ENCODE results near the gene CCDC27. TPM values are rescaled to one million over a fixed set of nuclear protein-coding genes. Genes with fewer than 3 reads are reported as not detected.

The CCDC27 gene
- total RNA-seq, 1 donor from 2014 or later = not detected

GRCh38 chr1:3814771-3815561 is 62.7 kb downstream of the CCDC27 start:
- H3K36me3 Mint-ChIP-seq (ENCODE audit: insufficient read depth) = peaks cover 7% of the 10 kb centered on the region
- H3K4me3 Mint-ChIP-seq (ENCODE audit: low read depth) = no peak overlapping the region
- no peak for TF ChIP-seq CTCF (IDR thresholded peaks at IDR 0.05; ENCODE audit: unreplicated experiment)
- no peak overlapping the region for H3K27ac Mint-ChIP-seq
- no peaks in the 10 kb centered on the region for H3K27me3 Mint-ChIP-seq
- DNase-seq (ENCODE audit: low spot score, unreplicated experiment) = no peak
- H3K9me3 Mint-ChIP-seq (ENCODE audit: low read depth) = no peaks in the 10 kb centered on the region
- no peaks in the 10 kb centered on the region for H3K4me1 Mint-ChIP-seq (ENCODE audit: low read depth)

DNA sequence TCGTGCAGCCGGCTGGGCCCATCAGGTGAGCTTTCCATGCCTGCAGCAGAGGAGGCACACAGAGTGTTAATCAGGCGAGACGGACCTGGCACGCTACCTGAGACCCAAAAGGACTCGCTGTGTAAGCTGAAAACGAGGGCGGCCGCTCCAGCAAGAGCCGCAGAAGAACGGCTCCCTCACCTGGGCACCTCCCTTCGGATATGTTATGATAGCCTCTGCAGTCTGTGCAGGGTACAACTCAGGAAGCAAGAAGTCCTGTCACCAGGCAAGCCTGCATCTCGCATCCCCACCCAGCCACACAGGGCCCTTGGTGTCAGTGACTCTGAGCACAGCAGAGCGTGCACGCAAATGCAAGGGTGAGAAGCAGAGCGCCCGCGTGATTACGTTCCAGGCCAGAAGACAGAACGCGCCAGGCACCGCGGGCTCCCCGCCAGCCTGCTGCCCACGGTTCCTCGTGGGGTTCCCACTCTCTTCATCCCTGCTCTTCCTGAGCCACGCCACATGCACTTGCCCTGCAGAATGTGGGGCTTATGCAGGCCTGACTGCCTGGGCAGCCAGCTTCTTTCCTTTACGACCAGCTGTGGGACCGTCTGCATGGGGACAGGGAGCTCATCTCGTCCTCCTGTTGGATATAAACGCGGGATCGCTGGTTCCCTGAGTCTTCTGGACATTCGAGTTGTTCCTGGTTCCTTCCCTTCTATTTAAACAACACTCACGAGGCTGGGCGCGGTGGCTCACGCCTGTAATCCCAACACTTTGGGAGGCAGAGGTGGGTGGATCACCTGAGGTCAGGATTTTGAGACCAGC is 64.3 kb downstream of the CCDC27 start:
- H3K27ac Mint-ChIP-seq = no peak overlapping the region
- no peaks in the 10 kb centered on the region for H3K27me3 Mint-ChIP-seq
- no peaks in the 10 kb centered on the region for H3K4me1 Mint-ChIP-seq (ENCODE audit: low read depth)
- no peaks in the 10 kb centered on the region for H3K9me3 Mint-ChIP-seq (ENCODE audit: low read depth)
- DNase-seq (ENCODE audit: low spot score, unreplicated experiment) = no peak
- no peak for TF ChIP-seq CTCF (IDR thresholded peaks at IDR 0.05; ENCODE audit: unreplicated experiment)
- peaks cover 9% of the 10 kb centered on the region for H3K36me3 Mint-ChIP-seq (ENCODE audit: insufficient read depth)
- H3K4me3 Mint-ChIP-seq (ENCODE audit: low read depth) = no peak overlapping the region

- Mint-ChIP-seq H3K36me3 (ENCODE audit: insufficient read depth) (peaks cover 12% of the 10 kb centered on the region), H3K9me3 (ENCODE audit: low read depth) (no peaks in the 10 kb centered on the region), H3K27ac (no peak overlapping the region), H3K4me1 (ENCODE audit: low read depth) (no peaks in the 10 kb centered on the region), H3K27me3 (no peaks in the 10 kb centered on the region), H3K4me3 (ENCODE audit: low read depth) (no peak overlapping the region)
- no peak for TF ChIP-seq CTCF (IDR thresholded peaks at IDR 0.05; ENCODE audit: unreplicated experiment)
- DNase-seq (ENCODE audit: low spot score, unreplicated experiment) = no peak
Observed at GRCh38 chr1:3817138-3817740, 65.0 kb downstream of the CCDC27 start.

DNA sequence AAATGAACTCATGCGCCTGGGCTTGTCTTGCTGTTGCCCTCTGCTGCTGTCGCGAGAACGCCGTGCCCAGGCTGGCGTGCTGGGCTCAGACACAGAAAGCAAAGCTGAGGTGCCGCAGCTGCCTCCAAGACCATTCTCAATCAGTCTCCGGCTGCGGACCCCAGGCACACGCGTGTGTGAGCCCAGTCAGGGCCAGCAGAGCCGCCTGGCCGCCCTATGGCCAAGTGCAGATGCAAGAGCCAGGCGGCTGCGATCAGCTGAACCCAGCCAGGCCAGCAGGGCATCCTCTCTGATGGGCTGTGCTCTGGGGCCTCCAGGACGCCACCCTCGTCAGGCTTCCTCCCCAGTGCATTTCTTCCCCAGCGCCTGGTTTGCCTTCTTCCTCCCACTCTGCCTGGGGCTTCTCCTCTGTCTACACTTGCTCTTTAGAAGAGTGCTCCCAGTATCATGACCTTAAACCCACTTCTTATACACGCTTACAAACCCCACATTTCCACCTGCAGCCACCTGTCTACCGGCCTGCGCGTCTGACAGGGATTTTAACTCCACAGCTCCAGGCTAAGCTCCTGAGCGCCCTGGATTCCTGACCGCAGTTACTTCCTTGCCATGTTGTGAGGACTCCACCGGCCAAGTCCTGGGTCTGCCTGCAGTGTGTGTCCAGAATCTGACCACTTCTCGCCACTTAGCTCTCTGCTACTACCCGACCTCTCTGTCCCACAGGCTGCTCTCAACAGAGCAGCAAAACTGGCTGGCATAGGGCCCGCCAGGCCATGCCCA is 65.8 kb downstream of the CCDC27 start:
- no peaks in the 10 kb centered on the region for H3K9me3 Mint-ChIP-seq (ENCODE audit: low read depth)
- no peaks in the 10 kb centered on the region for H3K4me1 Mint-ChIP-seq (ENCODE audit: low read depth)
- H3K27me3 Mint-ChIP-seq = no peaks in the 10 kb centered on the region
- H3K27ac Mint-ChIP-seq = no peak overlapping the region
- peaks cover 16% of the 10 kb centered on the region for H3K36me3 Mint-ChIP-seq (ENCODE audit: insufficient read depth)
- no peak for TF ChIP-seq CTCF (IDR thresholded peaks at IDR 0.05; ENCODE audit: unreplicated experiment)
- DNase-seq (ENCODE audit: low spot score, unreplicated experiment) = no peak
- H3K4me3 Mint-ChIP-seq (ENCODE audit: low read depth) = no peak overlapping the region

All from progenitor cell of endocrine pancreas (in vitro differentiated cells).